Hair follicle dermal papilla cell (primary cell): ENCODE data around the gene OR8K3. TPM values are rescaled to one million over a fixed set of nuclear protein-coding genes. Genes with fewer than 3 reads are reported as not detected.

Experiments used
- total RNA-seq: library from RNA; depleted of rRNA; stranded (reverse); fragments of >200 nt; gene quantifications from 2 replicates; pipeline ENCODE4 v1.2.3, GENCODE V29; 2012

Gene OR8K3
- total RNA-seq: not detected in 2 replicates

DNA sequence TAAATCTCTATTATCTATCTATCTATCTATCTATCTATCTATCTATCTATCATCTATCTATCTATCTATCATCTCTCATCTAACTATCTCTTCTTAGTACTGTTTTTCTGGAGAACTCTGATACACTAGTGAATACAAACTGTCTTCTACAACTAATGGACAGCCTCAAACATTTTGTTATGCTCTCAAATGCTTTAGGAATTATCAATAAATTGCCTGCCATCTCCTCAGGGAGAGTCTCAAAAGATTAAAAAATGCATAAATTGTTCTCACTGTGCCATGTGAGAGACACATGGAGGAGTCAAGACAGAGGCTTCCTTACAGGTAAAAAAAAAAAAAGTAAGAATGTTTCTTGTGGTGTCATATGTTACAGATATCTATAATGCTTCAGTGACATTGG lies at the start of gene OR8K3:
OR8K3 (plus strand) TSS at position 301 of the 400 bp plus-strand sequence. CDS start 3,163 bp downstream, outside the sequence.

DNA sequence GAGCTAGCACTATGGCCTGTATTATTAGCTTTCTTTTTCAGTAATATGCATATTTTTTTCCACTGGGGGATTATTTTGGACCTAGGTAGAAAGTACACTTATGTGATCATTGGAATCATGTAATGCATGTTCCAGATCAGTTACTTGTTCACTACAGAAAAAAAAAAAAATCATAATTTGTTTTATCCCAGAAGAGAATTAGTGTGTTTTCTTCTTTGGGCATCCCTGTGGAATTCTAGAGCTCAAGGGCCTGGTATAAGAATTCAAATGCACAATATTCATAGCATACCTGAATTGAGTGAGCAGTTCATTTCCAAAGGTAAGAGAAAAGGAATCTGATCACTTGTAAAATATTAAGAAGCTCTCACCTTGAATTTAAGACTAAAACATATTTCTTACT lies 41.1 kb upstream of the OR8K3 start, which contains the start of gene OR5T1:
OR5T1 (plus strand) TSS at position 301 of the 400 bp plus-strand sequence. CDS start 1,485 bp downstream, outside the sequence.

GRCh38 chr11:56292154-56292553 lies 22.8 kb upstream of the OR8K3 start, which contains the start of gene OR8H1:
Gene OR8H1, minus strand, starts transcription at chr11:56292254. Its CDS starts 1,192 bp downstream, at chr11:56291062.

DNA sequence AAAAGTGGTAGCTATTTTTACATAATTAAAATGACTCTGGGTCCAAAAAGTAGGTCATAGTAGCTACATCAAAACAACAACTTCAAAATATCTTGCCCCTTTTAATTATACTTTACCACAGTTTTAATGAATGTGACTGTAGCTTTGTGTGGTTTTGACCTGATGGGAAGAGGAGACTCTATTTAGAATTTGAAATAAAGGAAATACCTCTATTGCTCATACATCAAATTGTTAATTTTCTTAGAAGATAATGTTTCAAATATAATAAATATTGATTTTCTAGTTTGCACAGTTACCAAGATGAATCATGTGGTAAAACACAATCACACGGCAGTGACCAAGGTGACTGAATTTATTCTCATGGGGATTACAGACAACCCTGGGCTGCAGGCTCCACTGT lies 30.8 kb downstream of the OR8K3 start, which contains the start of gene OR8K1:
OR8K1 (plus strand) TSS at position 301 of the 400 bp plus-strand sequence; CDS start at position 301, 0 bp downstream.

GRCh38 chr11:56353991-56354390 lies 39.0 kb downstream of the OR8K3 start, which contains the start of gene OR8J1:
Gene OR8J1, plus strand, starts transcription at chr11:56354291. Its CDS starts 5,956 bp downstream, at chr11:56360247.

Other genes with a start within 250 kb of the OR8K3 start
- gene OR8I2, start 221.8 kb upstream of the OR8K3 start, total RNA-seq: not detected in 2 replicates
- gene OR8H2, start 211.5 kb upstream of the OR8K3 start, total RNA-seq: not detected in 2 replicates
- gene OR8H3, start 192.8 kb upstream of the OR8K3 start, total RNA-seq: not detected in 2 replicates
- gene OR8J3, start 174.9 kb upstream of the OR8K3 start, total RNA-seq: not detected in 2 replicates
- gene OR8K5, start 154.8 kb upstream of the OR8K3 start, total RNA-seq: not detected in 2 replicates
- not detected in 2 replicates for gene OR5J2, start 138.5 kb upstream of the OR8K3 start, total RNA-seq
- not detected in 2 replicates for gene OR5T2, start 80.9 kb upstream of the OR8K3 start, total RNA-seq
- not detected in 2 replicates for gene OR5T3, start 62.9 kb upstream of the OR8K3 start, total RNA-seq
- not detected in 2 replicates for gene OR5T1, start 41.0 kb upstream of the OR8K3 start, total RNA-seq
- gene OR8H1, start 22.9 kb upstream of the OR8K3 start, total RNA-seq: not detected in 2 replicates
- gene OR8K1, start 30.9 kb downstream of the OR8K3 start, total RNA-seq: not detected in 2 replicates
- not detected in 2 replicates for gene OR8J1, start 39.1 kb downstream of the OR8K3 start, total RNA-seq
- not detected in 2 replicates for gene OR8U1, start 60.5 kb downstream of the OR8K3 start, total RNA-seq
- not detected in 2 replicates for gene OR5AL1, start 97.6 kb downstream of the OR8K3 start, total RNA-seq
- not detected in 2 replicates for gene OR5M3, start 158.2 kb downstream of the OR8K3 start, total RNA-seq
- gene OR5M8, start 176.2 kb downstream of the OR8K3 start, total RNA-seq: not detected in 2 replicates
- gene OR5M11, start 228.1 kb downstream of the OR8K3 start, total RNA-seq: not detected in 2 replicates